A375 (cell line): ENCODE data around the gene FLRT2. TPM values are rescaled to one million over a fixed set of nuclear protein-coding genes. Genes with fewer than 3 reads are reported as not detected.

Source experiments
- total RNA-seq: library from RNA; depleted of rRNA; stranded (reverse); fragments of >200 nt; shearing (Covaris generic); gene quantifications from 2 replicates; pipeline ENCODE4 v1.2.3, GENCODE V29; 2014; rRNA removed

Gene FLRT2
- 3.5 and 5.4 TPM in 2 replicates for total RNA-seq

GRCh38 chr14:85529803-85530574, at the start of gene FLRT2:
Gene FLRT2 (plus strand): TSS chr14:85530144. CDS start chr14:85621515, 91,371 bp downstream.

